A549 (cell line): ENCODE measurements around the gene PLA2G2D. TPM values are rescaled to one million over a fixed set of nuclear protein-coding genes. Genes with fewer than 3 reads are reported as not detected.

Experiments used
- ATAC-seq, 2 experiments: fragments of 200-7000 bp in 1 of 2; fragments of >200 bp in 1 of 2; cut with Nextera tagmentation in 1 of 2; cut with Tn5 transposase in 1 of 2; 3 replicates each; pipeline versions ENCODE4 v1.8.0 to v1.9.1; 2018 to 2020; ENCODE audit warnings: mild to moderate bottlenecking in 1 of 2, moderate library complexity in 1 of 2
- CTCF ChIA-PET: fragments of 300-600 bp; sonication (Branson Sonifier 250); formaldehyde crosslinking; extraction: SDS; loops from one replicate; lab custom pipeline; 2021; ENCODE audit warnings: antibody characterized with exemption, inconsistent platforms; lab: Yijun Ruan, JAX
- POLR2A ChIA-PET: fragments of 350-600 bp; formaldehyde crosslinking; extraction: SDS; loops from one replicate; lab custom pipeline; 2021; ENCODE audit warnings: antibody characterized with exemption, inconsistent platforms; lab: Yijun Ruan, JAX
- DNase-seq, 2 experiments: peaks; one replicate each; pipeline versions ENCODE4 v3.0.0 to v3.0.0-alpha.2; 2011 to 2016; ENCODE audit warnings: low read depth in 1 of 2, low spot score in 1 of 2
- FAIRE-seq: peaks from 2 replicates; lab custom pipeline; 2011; peaks lifted over from hg19 to GRCh38; lab: Jason Lieb, UNC
- H3K27ac ChIP-seq, 2 experiments: fragments of >200 bp; sonication (Bioruptor Twin); formaldehyde crosslinking; 3 replicates each; pipeline ENCODE4 v1.5.1; 2016 to 2017
- H3K4me1 ChIP-seq: fragments of >200 bp; sonication (Bioruptor Twin); formaldehyde crosslinking; 3 replicates; pipeline ENCODE4 v1.6.1; 2016
- H3K4me2 ChIP-seq: fragments of >200 bp; sonication (Bioruptor Twin); formaldehyde crosslinking; 3 replicates; pipeline ENCODE4 v1.6.1; 2016
- H3K4me3 ChIP-seq: fragments of >200 bp; sonication (Bioruptor Twin); formaldehyde crosslinking; 3 replicates; pipeline ENCODE4 v1.5.1; 2016
- H3K9me3 ChIP-seq: fragments of >200 bp; sonication (Bioruptor Twin); formaldehyde crosslinking; 3 replicates; pipeline ENCODE4 v1.6.1; 2016
- CBX2 ChIP-seq: fragments of 200-600 bp; sonication (generic); IDR thresholded peaks from 2 replicates; pipeline ENCODE4 v1.6.1; 2016; ENCODE audit warnings: low read depth, mild to moderate bottlenecking, borderline replicate concordance
- CBX8 ChIP-seq: fragments of 200-600 bp; sonication (generic); IDR thresholded peaks from 2 replicates; pipeline ENCODE4 v1.6.1; 2016
- CHD2 ChIP-seq: fragments of 150-350 bp; IDR thresholded peaks from 2 replicates; pipeline ENCODE4 v1.6.1; 2014; ENCODE audit warnings: low read length; ENCODE audit not compliant: partially characterized antibody
- ESRRA ChIP-seq: fragments of 150-350 bp; IDR thresholded peaks from 2 replicates; pipeline ENCODE4 v1.6.1; 2014; ENCODE audit warnings: mild to moderate bottlenecking, low read length, borderline replicate concordance
- HOXB13 ChIP-seq: fragments of 250-450 bp; sonication (Bioruptor Pico); IDR thresholded peaks from 2 replicates; pipeline ENCODE4 v1.5.0; 2020; ENCODE audit warnings: low read depth, mild to moderate bottlenecking, moderate library complexity
- HOXB5 ChIP-seq: fragments of 250-450 bp; sonication (Bioruptor Pico); IDR thresholded peaks from 2 replicates; pipeline ENCODE4 v1.5.0; 2020; ENCODE audit warnings: mild to moderate bottlenecking, moderate library complexity
- JUN ChIP-seq, 2 experiments: fragments of >200 bp; sonication (Bioruptor Twin); formaldehyde crosslinking; IDR thresholded peaks; 2 replicates in 1 of 2; 3 replicates in 1 of 2; pipeline ENCODE4 v1.6.1; 2016 to 2017
- JUNB ChIP-seq: fragments of >200 bp; sonication (Bioruptor Twin); formaldehyde crosslinking; IDR thresholded peaks from 2 replicates; pipeline ENCODE4 v1.6.1; 2016
- KDM5A ChIP-seq: fragments of 200-600 bp; sonication (generic); IDR thresholded peaks from 2 replicates; pipeline ENCODE4 v1.6.1; 2016; ENCODE audit warnings: antibody characterized with exemption, mild to moderate bottlenecking
- MAFK ChIP-seq: fragments of 450-650 bp; IDR thresholded peaks from 2 replicates; pipeline ENCODE4 v1.6.1; 2014; ENCODE audit not compliant: partially characterized antibody
- MAZ ChIP-seq: fragments of 150-350 bp; IDR thresholded peaks from 2 replicates; pipeline ENCODE4 v1.6.1; 2014; ENCODE audit warnings: antibody characterized with exemption, low read depth, low read length, borderline replicate concordance
- NPAS2 ChIP-seq: fragments of 250-450 bp; sonication (Bioruptor Pico); IDR thresholded peaks from 2 replicates; pipeline ENCODE4 v1.8.0; 2022; ENCODE audit warnings: mild to moderate bottlenecking, moderate library complexity, borderline replicate concordance
- POLR2A ChIP-seq: IDR thresholded peaks from 2 replicates; pipeline ENCODE4 v1.6.1; 2012; ENCODE audit warnings: mild to moderate bottlenecking, low read length
- RCOR1 ChIP-seq: fragments of 150-350 bp; IDR thresholded peaks from 2 replicates; pipeline ENCODE4 v1.6.1; 2014; ENCODE audit warnings: antibody characterized with exemption, low read length, low read depth
- RFX5 ChIP-seq: fragments of 450-650 bp; IDR thresholded peaks from 2 replicates; pipeline ENCODE4 v1.7.1; 2014; ENCODE audit warnings: antibody characterized with exemption, mild to moderate bottlenecking, moderate library complexity
- RNF2 ChIP-seq: fragments of 200-600 bp; sonication (generic); IDR thresholded peaks from 2 replicates; pipeline ENCODE4 v1.6.1; 2016; ENCODE audit warnings: low read depth, mild to moderate bottlenecking, antibody characterized with exemption, moderate library complexity, borderline replicate concordance
- SREBF2 ChIP-seq: fragments of 450-650 bp; IDR thresholded peaks from 2 replicates; pipeline ENCODE4 v1.6.1; 2014; ENCODE audit warnings: mild to moderate bottlenecking, moderate library complexity
- WGBS: methylation state at CpG from one replicate; pipeline ENCODE4 v1.1.6; 2017; ENCODE audit errors: missing lambda C conversion rate; 5-methylcytosine and 5-hydroxymethylcytosine counted together
- polyA minus RNA-seq: library from RNA; depleted of rRNA, polyadenylated mRNA; stranded (reverse); fragments of >200 nt; gene quantifications from 2 replicates; pipeline ENCODE4 v1.2.3, GENCODE V29; 2011; rRNA and poly(A)+ RNA removed
- polyA plus RNA-seq, 4 experiments: library from polyadenylated mRNA; depleted of rRNA in 3 of 4; stranded (reverse); fragments of >200 nt; fragmentation: RNase III in 1 of 4; extraction: RNeasy Plus Mini Kit Qiagen cat#74134 plus additional on column Dnase treatment in 1 of 4; gene quantifications; 2 replicates in 3 of 4; 3 replicates in 1 of 4; pipeline ENCODE4 v1.2.3, GENCODE V29; 2011 to 2017
- TF ChIP-seq, protein P1 (sequence below): fragments of >200 bp; sonication (Bioruptor Twin); formaldehyde crosslinking; IDR thresholded peaks from 3 replicates; pipeline ENCODE4 v1.6.1; 2016
- TF ChIP-seq, protein P2 (sequence below): fragments of 150-350 bp; IDR thresholded peaks from 2 replicates; pipeline ENCODE4 v1.6.1; 2014; ENCODE audit warnings: low read depth, mild to moderate bottlenecking, low read length
- TF ChIP-seq, protein P3 (sequence below): IDR thresholded peaks from 2 replicates; pipeline ENCODE4 v1.6.1; 2012
- TF ChIP-seq, protein P4 (sequence below): fragments of 450-650 bp; IDR thresholded peaks from 2 replicates; pipeline ENCODE4 v1.6.1; 2014; ENCODE audit warnings: antibody characterized with exemption

The PLA2G2D gene, protein sequence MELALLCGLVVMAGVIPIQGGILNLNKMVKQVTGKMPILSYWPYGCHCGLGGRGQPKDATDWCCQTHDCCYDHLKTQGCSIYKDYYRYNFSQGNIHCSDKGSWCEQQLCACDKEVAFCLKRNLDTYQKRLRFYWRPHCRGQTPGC
- polyA plus RNA-seq (2011; rRNA removed): not detected in 2 replicates
- polyA plus RNA-seq (2012; cell fraction: cytosol; rRNA removed): not detected in 2 replicates
- not detected in 2 replicates for polyA plus RNA-seq (2012; cell fraction: nucleus; rRNA removed)
- not detected in 3 replicates for polyA plus RNA-seq (2017; fragmentation: RNase III; extraction: RNeasy Plus Mini Kit Qiagen cat#74134 plus additional on column Dnase treatment)
- polyA minus RNA-seq: not detected in 2 replicates

DNA sequence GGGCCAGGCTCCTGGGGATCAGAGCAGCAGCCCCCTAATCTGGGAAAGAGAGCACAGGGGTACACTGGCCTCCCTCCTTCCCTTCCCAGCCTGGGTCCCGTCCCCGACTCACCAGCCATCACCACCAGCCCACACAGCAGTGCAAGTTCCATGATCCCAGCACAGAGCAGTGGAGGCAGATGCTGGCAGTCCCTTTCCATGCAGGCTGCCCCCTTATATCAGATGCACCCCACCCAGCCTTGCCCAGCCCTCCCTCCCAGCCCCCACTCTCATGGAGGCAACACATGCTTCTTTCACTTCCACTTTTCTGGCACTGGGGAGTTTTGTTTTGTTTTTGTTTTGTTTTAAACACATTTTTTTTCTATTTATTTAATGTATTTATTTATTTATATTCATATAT is at the start of gene PLA2G2D:
Gene PLA2G2D (minus strand): TSS at position 190 of the 400 bp plus-strand sequence. CDS start 38 bp downstream, at position 152.
- POLR2A ChIA-PET: no interaction called here
- no peak for TF ChIP-seq CBX2
- TF ChIP-seq, protein P1, sequence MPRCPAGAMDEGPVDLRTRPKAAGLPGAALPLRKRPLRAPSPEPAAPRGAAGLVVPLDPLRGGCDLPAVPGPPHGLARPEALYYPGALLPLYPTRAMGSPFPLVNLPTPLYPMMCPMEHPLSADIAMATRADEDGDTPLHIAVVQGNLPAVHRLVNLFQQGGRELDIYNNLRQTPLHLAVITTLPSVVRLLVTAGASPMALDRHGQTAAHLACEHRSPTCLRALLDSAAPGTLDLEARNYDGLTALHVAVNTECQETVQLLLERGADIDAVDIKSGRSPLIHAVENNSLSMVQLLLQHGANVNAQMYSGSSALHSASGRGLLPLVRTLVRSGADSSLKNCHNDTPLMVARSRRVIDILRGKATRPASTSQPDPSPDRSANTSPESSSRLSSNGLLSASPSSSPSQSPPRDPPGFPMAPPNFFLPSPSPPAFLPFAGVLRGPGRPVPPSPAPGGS: no peak
- no peak for TF ChIP-seq MAZ
- TF ChIP-seq SREBF2: no peak
- TF ChIP-seq, all 56 proteins: peak for 0
- no peak for FAIRE-seq

DNA sequence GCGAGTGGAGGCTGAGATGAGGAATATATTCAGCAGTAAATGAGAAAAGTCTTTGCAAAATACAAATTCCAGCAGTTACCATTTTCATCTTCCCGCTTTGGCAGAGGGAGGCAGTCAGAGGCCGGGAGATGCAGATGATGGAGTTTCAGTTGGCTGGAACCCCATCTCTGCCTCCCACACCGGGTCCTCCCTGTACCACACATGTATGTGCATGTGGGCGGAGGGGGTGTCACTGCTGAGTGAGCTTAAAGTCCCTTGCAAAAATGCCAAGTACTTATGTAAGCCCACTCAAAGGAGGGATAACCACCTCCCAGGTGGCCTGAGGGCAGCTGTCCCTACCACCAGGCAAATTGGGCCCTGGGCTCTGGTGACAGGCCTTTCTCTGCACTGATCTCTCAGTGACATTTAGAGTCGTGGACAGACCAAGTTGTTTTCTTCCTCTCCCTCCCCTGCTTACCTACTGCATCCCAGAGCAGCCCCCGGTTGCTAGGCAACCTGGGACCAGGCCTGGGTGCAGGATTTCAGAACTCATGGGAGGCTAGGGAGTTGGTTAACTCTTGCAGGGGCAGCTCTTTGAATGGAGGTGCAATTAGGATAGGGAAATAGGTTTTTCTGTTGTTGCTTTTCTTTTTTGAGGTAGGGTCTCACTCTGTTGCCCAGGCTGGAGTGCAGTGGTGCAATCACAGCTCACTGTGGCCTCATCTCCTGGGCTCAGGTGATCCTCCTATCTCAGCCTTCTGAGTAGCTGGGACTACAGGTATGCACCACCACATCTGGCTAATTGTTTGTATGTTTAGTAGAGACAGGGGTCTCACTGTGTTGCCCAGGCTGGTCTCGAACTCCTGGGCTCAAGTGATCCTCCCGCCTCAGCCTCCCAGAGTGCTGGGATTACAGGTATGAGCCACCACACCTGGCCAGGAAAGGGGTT is 49.5 kb upstream of the PLA2G2D start:
- ChIA-PET POLR2A (no interaction called here), CTCF (interaction anchor here (0.7 to 1.7 kb wide), 5 partner anchors 11 to 453 kb away, joined by 3 to 5 read pairs (median 3); no protein-coding TSS in a partner anchor)
- Histone ChIP-seq H3K4me3 (no peak overlapping the region), H3K9me3 (no peaks in the 10 kb centered on the region), H3K27ac (no peak overlapping the region), H3K4me1 (no peaks in the 10 kb centered on the region), H3K4me2 (no peak overlapping the region)
- ATAC-seq (no peak), FAIRE-seq (no peak), DNase-seq (no peak)
- TF ChIP-seq, protein P2, sequence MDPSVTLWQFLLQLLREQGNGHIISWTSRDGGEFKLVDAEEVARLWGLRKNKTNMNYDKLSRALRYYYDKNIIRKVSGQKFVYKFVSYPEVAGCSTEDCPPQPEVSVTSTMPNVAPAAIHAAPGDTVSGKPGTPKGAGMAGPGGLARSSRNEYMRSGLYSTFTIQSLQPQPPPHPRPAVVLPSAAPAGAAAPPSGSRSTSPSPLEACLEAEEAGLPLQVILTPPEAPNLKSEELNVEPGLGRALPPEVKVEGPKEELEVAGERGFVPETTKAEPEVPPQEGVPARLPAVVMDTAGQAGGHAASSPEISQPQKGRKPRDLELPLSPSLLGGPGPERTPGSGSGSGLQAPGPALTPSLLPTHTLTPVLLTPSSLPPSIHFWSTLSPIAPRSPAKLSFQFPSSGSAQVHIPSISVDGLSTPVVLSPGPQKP: no peak
- TF ChIP-seq RFX5: no peak
- TF ChIP-seq HOXB5: no peak
- TF ChIP-seq ESRRA: no peak
- no peak for TF ChIP-seq KDM5A
- TF ChIP-seq, protein P3, sequence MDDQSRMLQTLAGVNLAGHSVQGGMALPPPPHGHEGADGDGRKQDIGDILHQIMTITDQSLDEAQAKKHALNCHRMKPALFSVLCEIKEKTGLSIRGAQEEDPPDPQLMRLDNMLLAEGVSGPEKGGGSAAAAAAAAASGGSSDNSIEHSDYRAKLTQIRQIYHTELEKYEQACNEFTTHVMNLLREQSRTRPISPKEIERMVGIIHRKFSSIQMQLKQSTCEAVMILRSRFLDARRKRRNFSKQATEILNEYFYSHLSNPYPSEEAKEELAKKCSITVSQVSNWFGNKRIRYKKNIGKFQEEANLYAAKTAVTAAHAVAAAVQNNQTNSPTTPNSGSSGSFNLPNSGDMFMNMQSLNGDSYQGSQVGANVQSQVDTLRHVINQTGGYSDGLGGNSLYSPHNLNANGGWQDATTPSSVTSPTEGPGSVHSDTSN: no peak
- TF ChIP-seq CBX8: no peak
- TF ChIP-seq NPAS2 (CRISPR knock-in tag): no peak
- no peak for TF ChIP-seq MAFK
- TF ChIP-seq, protein P4, sequence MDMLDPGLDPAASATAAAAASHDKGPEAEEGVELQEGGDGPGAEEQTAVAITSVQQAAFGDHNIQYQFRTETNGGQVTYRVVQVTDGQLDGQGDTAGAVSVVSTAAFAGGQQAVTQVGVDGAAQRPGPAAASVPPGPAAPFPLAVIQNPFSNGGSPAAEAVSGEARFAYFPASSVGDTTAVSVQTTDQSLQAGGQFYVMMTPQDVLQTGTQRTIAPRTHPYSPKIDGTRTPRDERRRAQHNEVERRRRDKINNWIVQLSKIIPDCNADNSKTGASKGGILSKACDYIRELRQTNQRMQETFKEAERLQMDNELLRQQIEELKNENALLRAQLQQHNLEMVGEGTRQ: no peak
- TF ChIP-seq HOXB13 (CRISPR knock-in tag): no peak
- no peak for TF ChIP-seq JUNB
- no peak for TF ChIP-seq JUN (IDR thresholded peaks at IDR 0.05)
- TF ChIP-seq, protein P1: no peak
- no peak for TF ChIP-seq RNF2
- no peak for TF ChIP-seq POLR2A
- TF ChIP-seq CHD2: no peak
- no peak for TF ChIP-seq RCOR1
- WGBS: 58% methylated on average over 8 of the region's 9 CpGs

More for the DNA sequence above, at the start of gene PLA2G2D:
- CTCF ChIA-PET: no interaction called here
- Histone ChIP-seq H3K4me3 (no peak within 1 kb of the TSS), H3K4me1 (peaks cover 4% of the 10 kb centered on the region; the same call in 2 of the 3 replicates), H3K27ac (no peak within 1 kb of the TSS), H3K4me2 (no peak within 1 kb of the TSS), H3K9me3 (no peaks in the 10 kb centered on the region)
- 14% methylated on average over 2 of the region's 2 CpGs for WGBS
- ATAC-seq (no peak), DNase-seq (no peak)
